Mesothelial cell of epicardium (in vitro differentiated cells): ENCODE measurements around the gene ASTN1. TPM values are rescaled to one million over a fixed set of nuclear protein-coding genes. Genes with fewer than 3 reads are reported as not detected.

Source experiments
- DNase-seq, 2 experiments: peaks; one replicate each; pipeline ENCODE4 v3.0.0; 2021; ENCODE audit warnings: low spot score in 2 of 2; ENCODE audit not compliant: unreplicated experiment in 2 of 2
- H3K27ac Mint-ChIP-seq: 2 replicates; pipeline ENCODE4 v1.8.0; 2021; ENCODE audit warnings: mixed read lengths
- H3K27me3 Mint-ChIP-seq: 2 replicates; pipeline ENCODE4 v1.8.0; 2021; ENCODE audit warnings: low read depth, mixed read lengths
- H3K36me3 Mint-ChIP-seq: 2 replicates; pipeline ENCODE4 v1.8.0; 2021; ENCODE audit warnings: mixed read lengths
- H3K4me1 Mint-ChIP-seq: 2 replicates; pipeline ENCODE4 v1.8.0; 2021; ENCODE audit warnings: mixed read lengths
- H3K4me3 Mint-ChIP-seq: 2 replicates; pipeline ENCODE4 v1.8.0; 2021; ENCODE audit warnings: mild to moderate bottlenecking, moderate library complexity, mixed read lengths
- H3K9me3 Mint-ChIP-seq: 2 replicates; pipeline ENCODE4 v1.8.0; 2021; ENCODE audit warnings: mixed read lengths
- CTCF ChIP-seq: fragments of 200-600 bp; sonication (generic); IDR thresholded peaks from one replicate; pipeline ENCODE4 v1.5.0; 2021; ENCODE audit warnings: antibody characterized with exemption; ENCODE audit not compliant: unreplicated experiment
- total RNA-seq: library from RNA; stranded (reverse); gene quantifications from 3 replicates; pipeline ENCODE4 v1.2.1, GENCODE V29; 2021

Gene ASTN1
- total RNA-seq, 1 donor from 2014 or later, result 4.0 TPM

- Mint-ChIP-seq H3K4me1 (peaks cover 33% of the 10 kb centered on the region), H3K9me3 (no peaks in the 10 kb centered on the region), H3K27me3 (peaks cover 18% of the 10 kb centered on the region), H3K4me3 (no peak overlapping the region), H3K36me3 (no peaks in the 10 kb centered on the region), H3K27ac (no peak overlapping the region)
- TF ChIP-seq CTCF, result no peak
- no peak for DNase-seq
These were observed 170.9 kb downstream of the ASTN1 start for GRCh38 chr1:176993587-176993986.

DNA sequence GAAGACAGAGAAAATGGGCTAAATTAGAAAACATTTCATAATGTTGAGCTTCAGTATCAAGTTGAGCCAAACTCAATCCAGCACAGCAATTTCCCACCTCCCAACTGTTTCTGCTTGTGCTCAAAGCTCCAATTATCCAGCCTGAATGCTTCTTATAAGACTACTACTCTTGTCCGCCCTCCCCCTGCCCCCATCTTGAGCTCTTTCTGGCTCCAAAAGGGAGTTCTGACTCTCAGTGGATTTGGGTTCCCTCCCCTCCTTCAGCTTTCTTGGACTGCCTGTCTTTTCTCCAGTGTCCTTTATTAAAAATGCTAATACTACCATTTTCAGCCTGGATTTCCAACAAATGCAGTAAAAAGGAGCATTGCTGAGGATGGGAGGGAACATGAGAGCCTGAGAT, 174.8 kb downstream of the ASTN1 start:
- H3K4me3 Mint-ChIP-seq, result no peak overlapping the region
- DNase-seq, result no peak
- H3K27ac Mint-ChIP-seq, result peak overlapping the region; percentile 52
- H3K27me3 Mint-ChIP-seq, result peaks cover 34% of the 10 kb centered on the region
- no peak for TF ChIP-seq CTCF
- no peaks in the 10 kb centered on the region for H3K36me3 Mint-ChIP-seq
- H3K9me3 Mint-ChIP-seq, result no peaks in the 10 kb centered on the region
- H3K4me1 Mint-ChIP-seq, result peaks cover 17% of the 10 kb centered on the region

- H3K27ac Mint-ChIP-seq, result no peak overlapping the region
- peaks cover 17% of the 10 kb centered on the region for H3K4me1 Mint-ChIP-seq
- no peaks in the 10 kb centered on the region for H3K9me3 Mint-ChIP-seq
- no peaks in the 10 kb centered on the region for H3K36me3 Mint-ChIP-seq
- TF ChIP-seq CTCF, result no peak
- no peak for DNase-seq
- no peak overlapping the region for H3K4me3 Mint-ChIP-seq
- H3K27me3 Mint-ChIP-seq, result peaks cover 37% of the 10 kb centered on the region
These were observed 175.5 kb downstream of the ASTN1 start for GRCh38 chr1:176989023-176989422.

DNA sequence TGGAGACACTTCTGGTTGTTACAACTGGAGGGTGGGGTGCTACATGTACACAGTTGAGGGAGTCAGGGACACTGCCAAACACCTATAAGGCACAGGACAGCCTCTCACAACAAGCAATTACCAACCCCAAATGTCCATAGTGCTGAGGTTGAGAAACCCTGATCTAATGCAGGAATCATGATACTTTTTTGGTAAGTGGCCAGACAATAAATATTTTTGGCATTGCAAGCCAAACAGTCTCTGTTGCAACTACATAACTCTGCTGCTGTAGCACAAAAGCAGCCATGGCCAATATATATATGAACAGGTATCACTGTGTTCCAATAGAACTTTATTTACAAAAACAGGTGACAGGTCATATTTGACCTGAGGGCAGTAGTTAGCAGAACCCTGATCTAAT, 177.5 kb downstream of the ASTN1 start:
- no peak for DNase-seq
- Mint-ChIP-seq H3K27ac (no peak overlapping the region), H3K27me3 (peaks cover 35% of the 10 kb centered on the region), H3K4me3 (no peak overlapping the region), H3K9me3 (no peaks in the 10 kb centered on the region), H3K36me3 (no peaks in the 10 kb centered on the region), H3K4me1 (peaks cover 17% of the 10 kb centered on the region)
- no peak for TF ChIP-seq CTCF

DNA sequence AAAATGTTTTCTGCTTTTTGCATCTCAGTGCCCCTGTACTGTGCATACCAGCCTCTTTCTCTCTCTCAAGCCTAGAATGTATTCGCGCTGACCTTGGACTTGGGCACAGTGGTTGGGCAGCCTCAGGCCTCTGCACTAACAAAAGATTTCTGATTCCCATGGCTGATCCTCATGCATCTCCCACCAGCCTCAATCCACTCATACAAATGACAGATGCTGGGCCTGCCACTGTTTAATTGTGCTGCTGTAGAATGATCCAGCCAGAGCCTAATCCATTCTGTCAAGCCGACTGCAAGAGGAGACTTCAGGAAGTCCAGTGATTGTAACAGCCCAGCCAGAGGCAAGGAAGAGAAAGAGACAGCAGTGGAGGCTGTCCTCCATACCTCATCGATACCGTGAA, 180.8 kb downstream of the ASTN1 start:
- peaks cover 2% of the 10 kb centered on the region for H3K4me1 Mint-ChIP-seq

More for the DNA sequence above, 180.8 kb downstream of the ASTN1 start:
- no peak for TF ChIP-seq CTCF
- H3K27me3 Mint-ChIP-seq, result peaks cover 26% of the 10 kb centered on the region
- no peak overlapping the region for H3K27ac Mint-ChIP-seq
- no peaks in the 10 kb centered on the region for H3K9me3 Mint-ChIP-seq
- no peaks in the 10 kb centered on the region for H3K36me3 Mint-ChIP-seq
- no peak overlapping the region for H3K4me3 Mint-ChIP-seq
- DNase-seq, result no peak
